ENCODE results near the gene WDR20. TPM values are rescaled to one million over a fixed set of nuclear protein-coding genes. Genes with fewer than 3 reads are reported as not detected.

The WDR20 gene
- total RNA-seq, 1 donor, result 15.6 TPM

GRCh38 chr14:102222751-102223150 lies 83.1 kb downstream of the WDR20 start:
- no peaks in the 10 kb centered on the region for H3K9me3 ChIP-seq (ENCODE audit: low read depth, low read length)
- peaks cover 32% of the 10 kb centered on the region for H3K79me2 ChIP-seq (ENCODE audit: insufficient read depth, low read length)
- peaks cover 73% of the 10 kb centered on the region for H3K36me3 ChIP-seq (ENCODE audit: insufficient read depth, low read length)
- no peak overlapping the region for H3K4me2 ChIP-seq (ENCODE audit: insufficient read depth, low read length)
- H2AFZ ChIP-seq (ENCODE audit: low read length), result no peak overlapping the region
- no peak overlapping the region for H3K27ac ChIP-seq (ENCODE audit: low read depth, low read length)
- no peak for TF ChIP-seq CTCF (IDR thresholded peaks at IDR 0.05; ENCODE audit: extremely low read depth, low read depth, low read length)
- peaks cover 21% of the 10 kb centered on the region for H4K20me1 ChIP-seq (ENCODE audit: insufficient read depth, low read length)
- H3K4me1 ChIP-seq (ENCODE audit: insufficient read depth, low read length), result peaks cover 10% of the 10 kb centered on the region
- no peak overlapping the region for H3K4me3 ChIP-seq (ENCODE audit: insufficient read depth, low read length)
- DNase-seq (ENCODE audit: insufficient read length, low spot score, missing footprints), result no peak
- H3K27me3 ChIP-seq (ENCODE audit: insufficient read depth, low read length), result no peaks in the 10 kb centered on the region

DNA sequence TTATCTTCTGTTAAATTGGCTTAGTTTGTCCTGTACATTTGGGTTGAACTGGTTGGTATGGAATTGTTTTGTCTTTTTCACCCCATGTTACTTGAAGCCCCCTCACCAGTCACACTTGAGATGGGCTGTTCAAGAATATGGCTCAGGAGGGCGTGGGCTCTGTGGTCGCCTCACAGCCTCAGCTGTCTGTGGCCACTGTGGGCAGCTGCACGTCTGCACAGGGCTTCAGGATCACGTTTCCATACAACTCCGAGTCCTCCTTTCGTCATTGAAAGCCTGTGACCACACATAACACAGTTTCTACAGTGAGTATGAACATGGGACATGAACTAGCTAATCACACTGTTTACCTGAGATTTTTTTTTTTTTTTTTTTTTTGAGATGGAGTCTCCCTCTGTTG lies 84.0 kb downstream of the WDR20 start:
- no peak for TF ChIP-seq CTCF (IDR thresholded peaks at IDR 0.05; ENCODE audit: extremely low read depth, low read depth, low read length)
- Histone ChIP-seq H3K4me3 (ENCODE audit: insufficient read depth, low read length) (no peak overlapping the region), H3K79me2 (ENCODE audit: insufficient read depth, low read length) (peaks cover 28% of the 10 kb centered on the region), H3K9me3 (ENCODE audit: low read depth, low read length) (no peaks in the 10 kb centered on the region), H3K27me3 (ENCODE audit: insufficient read depth, low read length) (no peaks in the 10 kb centered on the region), H3K36me3 (ENCODE audit: insufficient read depth, low read length) (peaks cover 77% of the 10 kb centered on the region), H3K4me1 (ENCODE audit: insufficient read depth, low read length) (peaks cover 10% of the 10 kb centered on the region), H2AFZ (ENCODE audit: low read length) (no peak overlapping the region), H4K20me1 (ENCODE audit: insufficient read depth, low read length) (peaks cover 24% of the 10 kb centered on the region), H3K4me2 (ENCODE audit: insufficient read depth, low read length) (no peak overlapping the region), H3K27ac (ENCODE audit: low read depth, low read length) (no peak overlapping the region)
- DNase-seq (ENCODE audit: insufficient read length, low spot score, missing footprints), result no peak

- no peak for DNase-seq (ENCODE audit: insufficient read length, low spot score, missing footprints)
- H3K27me3 ChIP-seq (ENCODE audit: insufficient read depth, low read length), result no peaks in the 10 kb centered on the region
- H3K36me3 ChIP-seq (ENCODE audit: insufficient read depth, low read length), result peaks cover 78% of the 10 kb centered on the region
- TF ChIP-seq CTCF (IDR thresholded peaks at IDR 0.05; ENCODE audit: extremely low read depth, low read depth, low read length), result no peak
- no peak overlapping the region for H3K4me2 ChIP-seq (ENCODE audit: insufficient read depth, low read length)
- no peaks in the 10 kb centered on the region for H3K9me3 ChIP-seq (ENCODE audit: low read depth, low read length)
- peaks cover 36% of the 10 kb centered on the region for H4K20me1 ChIP-seq (ENCODE audit: insufficient read depth, low read length)
- H3K4me3 ChIP-seq (ENCODE audit: insufficient read depth, low read length), result no peak overlapping the region
- H2AFZ ChIP-seq (ENCODE audit: low read length), result no peak overlapping the region
- H3K27ac ChIP-seq (ENCODE audit: low read depth, low read length), result no peak overlapping the region
- H3K4me1 ChIP-seq (ENCODE audit: insufficient read depth, low read length), result peaks cover 10% of the 10 kb centered on the region
- peaks cover 29% of the 10 kb centered on the region for H3K79me2 ChIP-seq (ENCODE audit: insufficient read depth, low read length)
Measured at GRCh38 chr14:102225386-102225785, 85.7 kb downstream of the WDR20 start.

- Histone ChIP-seq H2AFZ (ENCODE audit: low read length) (no peak overlapping the region), H3K27me3 (ENCODE audit: insufficient read depth, low read length) (no peaks in the 10 kb centered on the region), H3K79me2 (ENCODE audit: insufficient read depth, low read length) (peaks cover 32% of the 10 kb centered on the region), H3K27ac (ENCODE audit: low read depth, low read length) (no peak overlapping the region), H4K20me1 (ENCODE audit: insufficient read depth, low read length) (peaks cover 33% of the 10 kb centered on the region), H3K4me2 (ENCODE audit: insufficient read depth, low read length) (no peak overlapping the region), H3K36me3 (ENCODE audit: insufficient read depth, low read length) (peaks cover 80% of the 10 kb centered on the region), H3K4me3 (ENCODE audit: insufficient read depth, low read length) (no peak overlapping the region), H3K4me1 (ENCODE audit: insufficient read depth, low read length) (peaks cover 9% of the 10 kb centered on the region), H3K9me3 (ENCODE audit: low read depth, low read length) (no peaks in the 10 kb centered on the region)
- no peak for TF ChIP-seq CTCF (IDR thresholded peaks at IDR 0.05; ENCODE audit: extremely low read depth, low read depth, low read length)
- DNase-seq (ENCODE audit: insufficient read length, low spot score, missing footprints), result no peak
Measured at GRCh38 chr14:102225936-102226335, 86.2 kb downstream of the WDR20 start.

Measured in osteoblast (primary cell).